Measurements from ENCODE around the gene CRYGS. TPM values are rescaled to one million over a fixed set of nuclear protein-coding genes. Genes with fewer than 3 reads are reported as not detected.

Gene CRYGS
- total and polyA plus RNA-seq, 9 of the 15 experiments (the other 6 are each of a cell fraction or from before 2014, with no cell fraction given), result 1.5 to 3.8 (median 2.0) TPM

DNA sequence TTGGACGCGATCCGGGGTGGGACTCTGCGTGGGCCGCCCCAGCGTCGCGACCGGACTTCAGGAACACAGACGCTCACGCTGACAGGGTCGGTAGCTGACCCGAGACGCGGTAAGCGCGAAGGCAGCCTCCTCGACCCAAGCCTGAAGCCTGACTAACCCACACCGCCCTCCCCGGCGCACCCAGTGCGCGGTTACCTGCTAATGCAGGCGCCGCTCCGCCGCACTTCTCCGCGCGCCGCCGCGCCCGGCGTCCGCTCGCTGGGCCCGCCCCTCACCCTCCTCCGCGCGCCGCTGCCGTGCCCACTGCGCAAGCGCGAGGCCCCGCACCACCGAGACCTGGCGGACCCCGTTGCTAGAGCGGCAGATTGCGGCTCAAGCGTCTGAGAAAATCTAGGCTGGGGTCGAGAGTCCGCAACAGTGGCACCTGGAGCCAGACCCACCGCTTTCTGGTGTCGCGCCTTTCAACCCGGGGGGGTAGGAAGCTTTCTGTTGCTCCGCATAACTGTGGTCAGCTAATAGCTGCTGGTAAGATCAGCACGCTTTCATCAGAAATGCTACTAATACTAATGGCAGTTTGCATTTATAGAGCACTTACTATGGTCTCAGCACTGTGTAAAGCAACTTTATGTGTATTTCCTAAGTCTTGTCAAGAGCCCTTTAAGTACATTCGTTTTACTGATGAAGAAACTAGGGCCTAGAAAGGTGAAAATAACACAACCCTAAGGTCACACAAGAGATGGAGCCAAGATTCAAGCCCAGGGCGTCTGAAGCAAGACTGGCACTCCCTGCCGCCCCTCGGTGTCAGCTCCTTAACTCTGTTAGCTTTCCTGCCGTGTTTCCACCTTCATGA is 23.1 kb upstream of the CRYGS start, which contains the start of gene TBCCD1 (continued):
- TF ChIP-seq ZBTB40 (IDR thresholded peaks at IDR 0.05) (peak; percentile 72), ZBTB40 (CRISPR knock-in tag; IDR thresholded peaks at IDR 0.05) (no peak), ZNF23 (CRISPR knock-in tag; IDR thresholded peaks at IDR 0.05) (no peak), SMARCA4 (IDR thresholded peaks at IDR 0.05) (peak; percentile 12; the same call in 1 of the 2 replicates), RREB1 (CRISPR knock-in tag; IDR thresholded peaks at IDR 0.05) (no peak), TRIM28 (IDR thresholded peaks at IDR 0.05) (0 out of 2 replicates have a peak, but pooled peaks have one; percentile 17), POLR2A (conservative IDR thresholded peaks at IDR 0.05) (peak; percentile 94), IFI16 (CRISPR knock-in tag; IDR thresholded peaks at IDR 0.05) (no peak), ZNF282 (CRISPR knock-in tag; IDR thresholded peaks at IDR 0.05) (0 out of 2 replicates have a peak, but pooled peaks have one; percentile 55), SP1 (CRISPR knock-in tag; IDR thresholded peaks at IDR 0.05) (peak; percentile 61)
- TF ChIP-seq, protein P1, sequence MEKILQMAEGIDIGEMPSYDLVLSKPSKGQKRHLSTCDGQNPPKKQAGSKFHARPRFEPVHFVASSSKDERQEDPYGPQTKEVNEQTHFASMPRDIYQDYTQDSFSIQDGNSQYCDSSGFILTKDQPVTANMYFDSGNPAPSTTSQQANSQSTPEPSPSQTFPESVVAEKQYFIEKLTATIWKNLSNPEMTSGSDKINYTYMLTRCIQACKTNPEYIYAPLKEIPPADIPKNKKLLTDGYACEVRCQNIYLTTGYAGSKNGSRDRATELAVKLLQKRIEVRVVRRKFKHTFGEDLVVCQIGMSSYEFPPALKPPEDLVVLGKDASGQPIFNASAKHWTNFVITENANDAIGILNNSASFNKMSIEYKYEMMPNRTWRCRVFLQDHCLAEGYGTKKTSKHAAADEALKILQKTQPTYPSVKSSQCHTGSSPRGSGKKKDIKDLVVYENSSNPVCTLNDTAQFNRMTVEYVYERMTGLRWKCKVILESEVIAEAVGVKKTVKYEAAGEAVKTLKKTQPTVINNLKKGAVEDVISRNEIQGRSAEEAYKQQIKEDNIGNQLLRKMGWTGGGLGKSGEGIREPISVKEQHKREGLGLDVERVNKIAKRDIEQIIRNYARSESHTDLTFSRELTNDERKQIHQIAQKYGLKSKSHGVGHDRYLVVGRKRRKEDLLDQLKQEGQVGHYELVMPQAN (IDR thresholded peaks at IDR 0.05; ENCODE audit: borderline replicate concordance), result peak; percentile 69; the same call in 1 of the 2 replicates
